H9 (cell line): Measurements from ENCODE around the gene IMMP2L. TPM values are rescaled to one million over a fixed set of nuclear protein-coding genes. Genes with fewer than 3 reads are reported as not detected.

Experiments
- DNase-seq: peaks from one replicate; pipeline ENCODE4 v3.0.0-alpha.2; 2017
- H2AFZ ChIP-seq: one replicate; pipeline ENCODE4 v1.6.1; 2013; ENCODE audit warnings: mild to moderate bottlenecking, low read length, control low read depth, moderate library complexity
- H2AK5ac ChIP-seq: 2 replicates; pipeline ENCODE4 v1.6.1; 2013; ENCODE audit warnings: low read length, control low read depth, mixed read lengths; ENCODE audit not compliant: insufficient read length
- H2BK120ac ChIP-seq: one replicate; pipeline ENCODE4 v1.6.1; 2013; ENCODE audit warnings: low read depth, mild to moderate bottlenecking, low read length, control low read depth, inconsistent platforms; ENCODE audit not compliant: poor library complexity, severe bottlenecking
- H2BK12ac ChIP-seq: 2 replicates; pipeline ENCODE4 v1.6.1; 2013; ENCODE audit warnings: low read length, control low read depth, mixed read lengths, low read depth; ENCODE audit not compliant: insufficient read length
- H2BK15ac ChIP-seq: 2 replicates; pipeline ENCODE4 v1.6.1; 2013; ENCODE audit warnings: low read depth, low read length, control low read depth
- H2BK20ac ChIP-seq: one replicate; pipeline ENCODE4 v1.6.1; 2013; ENCODE audit warnings: low read depth, mild to moderate bottlenecking, low read length, control low read depth, inconsistent platforms; ENCODE audit not compliant: poor library complexity, severe bottlenecking
- H2BK5ac ChIP-seq: 2 replicates; pipeline ENCODE4 v1.6.1; 2013; ENCODE audit warnings: low read length, control low read depth, mixed read lengths; ENCODE audit not compliant: insufficient read length
- H3K14ac ChIP-seq: 2 replicates; pipeline ENCODE4 v1.6.1; 2013; ENCODE audit warnings: low read length, control low read depth; ENCODE audit not compliant: insufficient read depth
- H3K18ac ChIP-seq: 2 replicates; pipeline ENCODE4 v1.6.1; 2013; ENCODE audit warnings: low read depth, mild to moderate bottlenecking, mixed read lengths, low read length, control low read depth; ENCODE audit not compliant: insufficient read length
- H3K23ac ChIP-seq: 2 replicates; pipeline ENCODE4 v1.6.1; 2013; ENCODE audit warnings: low read length, control low read depth, mixed read lengths, low read depth; ENCODE audit not compliant: insufficient read length
- H3K23me2 ChIP-seq: 2 replicates; pipeline ENCODE4 v1.6.1; 2013; ENCODE audit warnings: low read depth, mild to moderate bottlenecking, mixed read lengths, low read length, control low read depth; ENCODE audit not compliant: insufficient read length, poor library complexity, severe bottlenecking
- H3K27ac ChIP-seq: 2 replicates; pipeline ENCODE4 v1.5.1; 2013; ENCODE audit warnings: low read length, control low read depth, mixed read lengths, low read depth; ENCODE audit not compliant: insufficient read length
- H3K27me3 ChIP-seq: 2 replicates; pipeline ENCODE4 v1.6.1; 2013; ENCODE audit warnings: low read length, control low read depth, inconsistent platforms; ENCODE audit not compliant: insufficient read depth
- H3K4ac ChIP-seq: 2 replicates; pipeline ENCODE4 v1.6.1; 2013; ENCODE audit warnings: low read depth, mild to moderate bottlenecking, control low read depth, inconsistent platforms, low read length, moderate library complexity
- H3K4me1 ChIP-seq: 2 replicates; pipeline ENCODE4 v1.6.1; 2013; ENCODE audit warnings: low read length, control low read depth, inconsistent platforms; ENCODE audit not compliant: insufficient read depth
- H3K4me2 ChIP-seq: 2 replicates; pipeline ENCODE4 v1.6.1; 2013; ENCODE audit warnings: low read length, control low read depth, mixed read lengths; ENCODE audit not compliant: insufficient read length, insufficient read depth
- H3K56ac ChIP-seq: 2 replicates; pipeline ENCODE4 v1.6.1; 2013; ENCODE audit warnings: low read depth, mild to moderate bottlenecking, mixed read lengths, low read length, control low read depth; ENCODE audit not compliant: insufficient read length
- H3K79me1 ChIP-seq: 2 replicates; pipeline ENCODE4 v1.6.1; 2013; ENCODE audit warnings: low read depth, mild to moderate bottlenecking, moderate library complexity, low read length, control low read depth, inconsistent platforms; ENCODE audit not compliant: insufficient read depth, poor library complexity, severe bottlenecking
- H3K79me2 ChIP-seq: 2 replicates; pipeline ENCODE4 v1.6.1; 2013; ENCODE audit warnings: low read length, control low read depth, inconsistent platforms; ENCODE audit not compliant: insufficient read depth
- H3K9ac ChIP-seq: 2 replicates; pipeline ENCODE4 v1.6.1; 2013; ENCODE audit warnings: low read length, control low read depth, mixed read lengths; ENCODE audit not compliant: insufficient read length; ENCODE audit errors: extremely low read depth
- H3K9me3 ChIP-seq: one replicate; pipeline ENCODE4 v1.6.1; 2013; ENCODE audit warnings: low read depth, low read length, inconsistent platforms; ENCODE audit not compliant: control insufficient read depth
- H3T11ph ChIP-seq: one replicate; pipeline ENCODE4 v1.6.1; 2013; ENCODE audit warnings: mild to moderate bottlenecking, low read length, control low read depth, inconsistent platforms
- H4K20me1 ChIP-seq: one replicate; pipeline ENCODE4 v1.6.1; 2013; ENCODE audit not compliant: control insufficient read depth, insufficient read length, insufficient read depth
- H4K5ac ChIP-seq: 2 replicates; pipeline ENCODE4 v1.6.1; 2013; ENCODE audit warnings: low read depth, mild to moderate bottlenecking, mixed read lengths, low read length, control low read depth; ENCODE audit not compliant: insufficient read length
- H4K8ac ChIP-seq: replicated peaks from 2 replicates; pipeline ENCODE4 v1.6.1; 2013; ENCODE audit warnings: low read length, control low read depth, mixed read lengths, low read depth; ENCODE audit not compliant: insufficient read length
- H4K91ac ChIP-seq: 2 replicates; pipeline ENCODE4 v1.6.1; 2013; ENCODE audit warnings: low read depth, mild to moderate bottlenecking, moderate library complexity, mixed read lengths, low read length, control low read depth; ENCODE audit not compliant: insufficient read length
- H3K27ac Mint-ChIP-seq, 3 experiments: 2 replicates in 2 of 3; 3 replicates in 1 of 3; pipeline ENCODE4 v1.8.0; 2020 to 2021; ENCODE audit warnings: mixed read lengths in 3 of 3, mild to moderate bottlenecking in 1 of 3, moderate library complexity in 1 of 3
- H3K27me3 Mint-ChIP-seq: 2 replicates; pipeline ENCODE4 v1.8.0; 2021; ENCODE audit warnings: low read depth, mild to moderate bottlenecking, moderate library complexity, mixed read lengths
- H3K36me3 Mint-ChIP-seq, 3 experiments: 2 replicates in 2 of 3; 3 replicates in 1 of 3; pipeline ENCODE4 v1.8.0; 2020 to 2021; ENCODE audit warnings: low read depth in 3 of 3, mixed read lengths in 3 of 3; ENCODE audit not compliant: insufficient read depth in 1 of 3
- H3K4me1 Mint-ChIP-seq, 2 experiments: 2 replicates each; pipeline ENCODE4 v1.8.0; 2020; ENCODE audit warnings: mixed read lengths in 2 of 2
- H3K4me3 Mint-ChIP-seq, 2 experiments: 2 replicates in 1 of 2; 3 replicates in 1 of 2; pipeline ENCODE4 v1.8.0; 2020 to 2021; ENCODE audit warnings: mild to moderate bottlenecking in 2 of 2, mixed read lengths in 2 of 2, moderate library complexity in 1 of 2
- H3K9me3 Mint-ChIP-seq, 2 experiments: 2 replicates in 1 of 2; 3 replicates in 1 of 2; pipeline ENCODE4 v1.8.0; 2020; ENCODE audit warnings: mild to moderate bottlenecking in 2 of 2, mixed read lengths in 2 of 2, moderate library complexity in 1 of 2
- WGBS: extraction: QIAGEN DNeasy Blood & Tissue Kit; methylation state at CpG from one replicate; pipeline ENCODE4 v1.1.7; 2013; ENCODE audit warnings: missing lambda C conversion rate, low lambda C conversion rate, mixed read lengths; ENCODE audit not compliant: insufficient read length; ENCODE audit errors: extremely low coverage; 5-methylcytosine and 5-hydroxymethylcytosine counted together
- total RNA-seq: library from RNA; stranded (reverse); gene quantifications from 2 replicates; pipeline ENCODE4 v1.2.1, GENCODE V29; 2021
- TF ChIP-seq, protein P1 (sequence below): fragments of 200-600 bp; sonication (generic); conservative IDR thresholded peaks from 3 replicates; pipeline ENCODE4 v1.8.0; 2021; ENCODE audit warnings: antibody characterized with exemption, mild to moderate bottlenecking

Gene IMMP2L
- total RNA-seq, 1 experiment from 2014 or later, result 14.7 TPM

DNA sequence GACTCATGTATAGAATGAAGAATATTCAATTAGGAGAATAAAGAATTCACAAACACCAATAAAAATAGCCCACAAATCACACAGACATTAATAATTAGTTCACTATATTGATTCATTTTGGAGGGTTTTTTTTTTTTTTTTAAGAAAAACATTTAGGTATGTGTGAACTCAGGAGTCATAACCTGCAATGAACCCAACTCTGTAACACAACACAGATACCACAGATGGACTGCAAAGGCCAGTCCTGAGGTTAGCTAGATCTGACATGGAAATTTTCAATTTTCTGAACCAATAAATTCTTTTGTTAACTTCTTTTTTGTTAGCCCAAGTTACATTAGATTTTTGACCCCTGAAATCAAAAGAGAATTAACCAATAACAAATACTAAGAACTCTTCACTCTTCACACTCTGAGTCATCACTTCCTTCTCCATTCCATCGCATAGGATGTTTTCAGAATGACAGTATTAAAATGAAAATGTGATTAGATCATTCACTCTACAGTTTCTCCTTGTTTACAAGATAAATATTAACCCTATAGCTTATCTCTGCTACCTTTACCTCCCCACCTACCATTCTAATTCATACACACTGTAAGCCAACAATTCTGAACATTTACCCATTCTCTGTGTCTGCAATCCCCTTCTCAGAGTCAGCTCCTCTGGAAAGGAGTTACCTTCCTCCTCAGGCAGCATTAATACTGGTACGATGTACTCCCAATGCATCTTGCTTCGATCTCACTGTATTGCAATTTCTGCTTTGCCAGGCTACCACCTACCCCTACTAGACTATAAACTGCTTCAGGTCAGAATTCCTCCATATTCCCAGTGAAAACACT, 329.8 kb downstream of the IMMP2L start:
- no peaks in the 10 kb centered on the region for H3K23me2 ChIP-seq
- H3K79me1 ChIP-seq, result no peaks in the 10 kb centered on the region
- H3K23ac ChIP-seq, result no peak overlapping the region
- H2BK5ac ChIP-seq, result no peak overlapping the region
- H3K4ac ChIP-seq, result no peak overlapping the region
- H4K5ac ChIP-seq, result no peak overlapping the region
- WGBS, result no CpG with 5 or more reads among the region's 3 CpGs
- H2BK15ac ChIP-seq, result no peak overlapping the region
- DNase-seq, result no peak
- no peak overlapping the region for H3K27ac ChIP-seq
- no peak overlapping the region for H4K91ac ChIP-seq
- no peak overlapping the region for H2AFZ ChIP-seq
- no peaks in the 10 kb centered on the region for H4K20me1 ChIP-seq
- H2BK12ac ChIP-seq, result no peak overlapping the region
- no peaks in the 10 kb centered on the region for H3K9me3 ChIP-seq
- peaks cover 7 to 8% of the 10 kb centered on the region in 2 experiments for H3K4me1 Mint-ChIP-seq
- no peak overlapping the region for H3K4me2 ChIP-seq
- H3K56ac ChIP-seq, result no peak overlapping the region
- TF ChIP-seq, protein P1, sequence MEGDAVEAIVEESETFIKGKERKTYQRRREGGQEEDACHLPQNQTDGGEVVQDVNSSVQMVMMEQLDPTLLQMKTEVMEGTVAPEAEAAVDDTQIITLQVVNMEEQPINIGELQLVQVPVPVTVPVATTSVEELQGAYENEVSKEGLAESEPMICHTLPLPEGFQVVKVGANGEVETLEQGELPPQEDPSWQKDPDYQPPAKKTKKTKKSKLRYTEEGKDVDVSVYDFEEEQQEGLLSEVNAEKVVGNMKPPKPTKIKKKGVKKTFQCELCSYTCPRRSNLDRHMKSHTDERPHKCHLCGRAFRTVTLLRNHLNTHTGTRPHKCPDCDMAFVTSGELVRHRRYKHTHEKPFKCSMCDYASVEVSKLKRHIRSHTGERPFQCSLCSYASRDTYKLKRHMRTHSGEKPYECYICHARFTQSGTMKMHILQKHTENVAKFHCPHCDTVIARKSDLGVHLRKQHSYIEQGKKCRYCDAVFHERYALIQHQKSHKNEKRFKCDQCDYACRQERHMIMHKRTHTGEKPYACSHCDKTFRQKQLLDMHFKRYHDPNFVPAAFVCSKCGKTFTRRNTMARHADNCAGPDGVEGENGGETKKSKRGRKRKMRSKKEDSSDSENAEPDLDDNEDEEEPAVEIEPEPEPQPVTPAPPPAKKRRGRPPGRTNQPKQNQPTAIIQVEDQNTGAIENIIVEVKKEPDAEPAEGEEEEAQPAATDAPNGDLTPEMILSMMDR, result no peak
- H3K9ac ChIP-seq, result no peak overlapping the region
- no peaks in the 10 kb centered on the region; a peak in 1 of 5 replicates for H3K9me3 Mint-ChIP-seq
- peak overlapping the region in 2 of 3 experiments; percentile 4 to 15; a peak in 3 of 7 replicates for H3K27ac Mint-ChIP-seq
- H3K36me3 Mint-ChIP-seq, result peaks cover 0 to 5% (median 0%) of the 10 kb centered on the region in 3 experiments; a peak in 1 of 7 replicates
- no peak overlapping the region for H3T11ph ChIP-seq
- H3K4me1 ChIP-seq, result no peaks in the 10 kb centered on the region
- H2BK20ac ChIP-seq, result no peak overlapping the region
- no peak overlapping the region for H4K8ac ChIP-seq
- H2BK120ac ChIP-seq, result no peak overlapping the region
- no peak overlapping the region for H2AK5ac ChIP-seq
- no peaks in the 10 kb centered on the region for H3K27me3 ChIP-seq
- no peak overlapping the region for H3K4me3 Mint-ChIP-seq
- no peaks in the 10 kb centered on the region for H3K27me3 Mint-ChIP-seq
- no peak overlapping the region for H3K18ac ChIP-seq
- no peak overlapping the region for H3K14ac ChIP-seq
- H3K79me2 ChIP-seq, result no peaks in the 10 kb centered on the region
